Measurements from ENCODE around the gene FUBP3. TPM values are rescaled to one million over a fixed set of nuclear protein-coding genes. Genes with fewer than 3 reads are reported as not detected.

FUBP3 gene
- polyA plus RNA-seq, 1 donor (not counting 4 experiments of a cell fraction or from before 2014, with no cell fraction given) = 39.1 TPM

GRCh38 chr9:130542457-130543228, 36.7 kb upstream of the FUBP3 start:
- Histone ChIP-seq H2AFZ (ENCODE audit: control insufficient read depth, low read length) (no peak overlapping the region), H3K9me1 (ENCODE audit: control insufficient read depth, extremely low read depth, insufficient read depth, low read length) (no peaks in the 10 kb centered on the region), H3K9ac (ENCODE audit: control insufficient read depth, extremely low read depth, insufficient read depth, low read length) (no peak overlapping the region), H3K36me3 (ENCODE audit: control insufficient read depth in 2 of 2, extremely low read depth in 1 of 2, insufficient read depth in 2 of 2, low read length in 2 of 2) (no peaks in the 10 kb centered on the region), H3K9me3 (ENCODE audit: control insufficient read depth, low read depth, low read length) (no peaks in the 10 kb centered on the region), H3K4me1 (ENCODE audit: control insufficient read depth, extremely low read depth, insufficient read depth, low read length) (peaks cover 33% of the 10 kb centered on the region), H3K79me2 (ENCODE audit: control insufficient read depth, insufficient read depth, low read length) (no peaks in the 10 kb centered on the region), H3K4me2 (ENCODE audit: control insufficient read depth, extremely low read depth, insufficient read depth, low read depth, low read length) (no peak overlapping the region), H4K20me1 (ENCODE audit: control insufficient read depth, extremely low read depth, insufficient read depth, low read length) (no peaks in the 10 kb centered on the region), H3K4me3 (ENCODE audit: control insufficient read depth in 2 of 3, extremely low read depth in 1 of 3, insufficient read depth in 2 of 3, low read depth in 1 of 3, low read length in 3 of 3) (no peak overlapping the region), H3K27me3 (ENCODE audit: control insufficient read depth, extremely low read depth, insufficient read depth, low read length) (no peaks in the 10 kb centered on the region), H3K27ac (ENCODE audit: control insufficient read depth, insufficient read depth, low read length) (no peak overlapping the region)
- FAIRE-seq (no peak), DNase-seq (ENCODE audit: low read depth, low spot score) (no peak)
- TF ChIP-seq EZH2 (IDR thresholded peaks at IDR 0.05; ENCODE audit: low read length) (no peak), CTCF (optimal IDR thresholded peaks at IDR 0.05 in 1 of 3, IDR thresholded peaks at IDR 0.05 in 1 of 3, conservative IDR thresholded peaks at IDR 0.05 in 1 of 3; ENCODE audit: extremely low read depth in 1 of 3, insufficient read depth in 2 of 3, low read length in 3 of 3) (no peak)
- dilution Hi-C loops (cut with MboI; ENCODE audit: extremely low pct_ligation_motif_present, low sequenced_read_pairs) = no loop called here

GRCh38 chr9:130543368-130543767, 36.0 kb upstream of the FUBP3 start:
- DNase-seq (ENCODE audit: low read depth, low spot score) (no peak), FAIRE-seq (no peak)
- Histone ChIP-seq H3K4me3 (ENCODE audit: control insufficient read depth in 2 of 3, extremely low read depth in 1 of 3, insufficient read depth in 2 of 3, low read depth in 1 of 3, low read length in 3 of 3) (no peak overlapping the region), H3K9me1 (ENCODE audit: control insufficient read depth, extremely low read depth, insufficient read depth, low read length) (no peaks in the 10 kb centered on the region), H3K9ac (ENCODE audit: control insufficient read depth, extremely low read depth, insufficient read depth, low read length) (no peak overlapping the region), H3K36me3 (ENCODE audit: control insufficient read depth in 2 of 2, extremely low read depth in 1 of 2, insufficient read depth in 2 of 2, low read length in 2 of 2) (no peaks in the 10 kb centered on the region), H3K9me3 (ENCODE audit: control insufficient read depth, low read depth, low read length) (no peaks in the 10 kb centered on the region), H3K79me2 (ENCODE audit: control insufficient read depth, insufficient read depth, low read length) (no peaks in the 10 kb centered on the region), H3K4me1 (ENCODE audit: control insufficient read depth, extremely low read depth, insufficient read depth, low read length) (peaks cover 26% of the 10 kb centered on the region), H3K4me2 (ENCODE audit: control insufficient read depth, extremely low read depth, insufficient read depth, low read depth, low read length) (no peak overlapping the region), H4K20me1 (ENCODE audit: control insufficient read depth, extremely low read depth, insufficient read depth, low read length) (no peaks in the 10 kb centered on the region), H2AFZ (ENCODE audit: control insufficient read depth, low read length) (no peak overlapping the region), H3K27ac (ENCODE audit: control insufficient read depth, insufficient read depth, low read length) (no peak overlapping the region), H3K27me3 (ENCODE audit: control insufficient read depth, extremely low read depth, insufficient read depth, low read length) (no peaks in the 10 kb centered on the region)
- dilution Hi-C loops (cut with MboI; ENCODE audit: extremely low pct_ligation_motif_present, low sequenced_read_pairs) = no loop called here
- no peak for TF ChIP-seq CTCF (optimal IDR thresholded peaks at IDR 0.05 in 1 of 3, IDR thresholded peaks at IDR 0.05 in 1 of 3, conservative IDR thresholded peaks at IDR 0.05 in 1 of 3; ENCODE audit: extremely low read depth in 1 of 3, insufficient read depth in 2 of 3, low read length in 3 of 3)
- no peak for TF ChIP-seq EZH2 (IDR thresholded peaks at IDR 0.05; ENCODE audit: low read length)
